TTC549 (cell line): ENCODE data around the gene SATB1.

Source experiments
- FAIRE-seq: peaks from 2 replicates; lab custom pipeline; 2012; peaks lifted over from hg19 to GRCh38; lab: Jason Lieb, UNC

Gene SATB1

GRCh38 chr3:18401300-18401961 is 23.7 kb downstream of the SATB1 start:
- no peak for FAIRE-seq

GRCh38 chr3:18398448-18398847 is 26.7 kb downstream of the SATB1 start:
- FAIRE-seq, result no peak

- no peak for FAIRE-seq
Measured at GRCh38 chr3:18396428-18396827, 28.7 kb downstream of the SATB1 start.

- FAIRE-seq, result no peak
Measured at GRCh38 chr3:18394384-18394995, 30.6 kb downstream of the SATB1 start.

DNA sequence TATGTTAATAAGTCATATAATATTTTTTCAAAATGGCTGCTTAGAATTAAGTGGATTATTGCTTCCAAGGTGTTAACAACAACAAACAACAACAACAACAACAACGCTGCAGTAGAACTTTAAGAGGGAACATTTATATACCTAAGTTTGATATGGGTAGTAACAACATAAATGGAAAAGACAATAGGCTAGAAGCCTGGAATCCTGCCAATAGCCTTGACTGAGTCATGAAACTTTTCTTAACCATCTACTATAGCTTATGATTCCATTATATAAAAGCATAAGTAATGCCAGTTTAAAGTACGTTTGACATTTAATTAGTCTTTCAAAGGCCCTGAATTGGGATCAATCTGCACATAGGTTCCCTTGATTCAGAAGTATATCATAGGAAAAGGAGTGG is 31.2 kb downstream of the SATB1 start:
- no peak for FAIRE-seq

GRCh38 chr3:18390024-18390660 is 35.0 kb downstream of the SATB1 start:
- no peak for FAIRE-seq

- no peak for FAIRE-seq
Measured at GRCh38 chr3:18389108-18389733, 35.9 kb downstream of the SATB1 start.

- FAIRE-seq, result no peak
Measured at GRCh38 chr3:18386274-18386890, 38.8 kb downstream of the SATB1 start.

DNA sequence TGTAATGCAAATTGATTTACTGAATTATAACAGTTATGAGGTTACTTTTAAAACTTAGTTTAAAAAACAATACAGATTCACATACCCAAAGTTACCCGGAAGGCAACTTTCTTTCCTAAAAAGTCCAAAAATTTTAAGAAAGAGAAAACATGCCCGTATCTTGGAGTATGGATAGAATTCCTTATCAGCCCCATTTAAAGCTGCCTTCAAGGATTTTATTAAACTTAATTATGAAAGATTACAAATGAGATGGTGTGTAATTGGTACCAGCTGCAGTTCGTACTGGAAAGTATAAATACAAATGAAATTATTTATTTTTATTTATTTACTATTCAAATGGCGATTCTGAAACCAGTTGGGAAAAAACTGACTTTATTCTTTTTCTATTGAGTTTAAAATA is 39.4 kb downstream of the SATB1 start:
- no peak for FAIRE-seq

GRCh38 chr3:18382760-18383369 is 42.3 kb downstream of the SATB1 start:
- no peak for FAIRE-seq

- no peak for FAIRE-seq
Measured at GRCh38 chr3:18379647-18380046, 45.5 kb downstream of the SATB1 start.

- FAIRE-seq, result no peak
Measured at GRCh38 chr3:18378218-18378617, 46.9 kb downstream of the SATB1 start.

DNA sequence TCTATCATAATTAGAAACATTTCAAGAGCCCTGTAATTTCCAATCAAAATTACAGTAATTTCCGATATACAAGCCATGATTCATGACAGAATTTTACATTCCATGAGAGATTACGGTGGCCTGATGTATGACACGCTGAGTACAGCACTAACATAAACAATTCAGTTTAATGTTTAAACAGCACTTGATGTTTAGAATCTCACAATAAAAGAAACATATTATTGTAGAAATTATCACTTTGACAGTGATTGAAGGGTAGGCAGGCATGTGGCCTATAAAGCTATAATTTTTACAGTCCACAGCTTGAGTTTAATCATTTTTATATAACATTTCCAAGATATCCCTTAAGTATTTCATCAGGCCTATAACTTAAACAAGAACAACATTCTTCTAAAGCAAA is 48.5 kb downstream of the SATB1 start:
- FAIRE-seq, result no peak

DNA sequence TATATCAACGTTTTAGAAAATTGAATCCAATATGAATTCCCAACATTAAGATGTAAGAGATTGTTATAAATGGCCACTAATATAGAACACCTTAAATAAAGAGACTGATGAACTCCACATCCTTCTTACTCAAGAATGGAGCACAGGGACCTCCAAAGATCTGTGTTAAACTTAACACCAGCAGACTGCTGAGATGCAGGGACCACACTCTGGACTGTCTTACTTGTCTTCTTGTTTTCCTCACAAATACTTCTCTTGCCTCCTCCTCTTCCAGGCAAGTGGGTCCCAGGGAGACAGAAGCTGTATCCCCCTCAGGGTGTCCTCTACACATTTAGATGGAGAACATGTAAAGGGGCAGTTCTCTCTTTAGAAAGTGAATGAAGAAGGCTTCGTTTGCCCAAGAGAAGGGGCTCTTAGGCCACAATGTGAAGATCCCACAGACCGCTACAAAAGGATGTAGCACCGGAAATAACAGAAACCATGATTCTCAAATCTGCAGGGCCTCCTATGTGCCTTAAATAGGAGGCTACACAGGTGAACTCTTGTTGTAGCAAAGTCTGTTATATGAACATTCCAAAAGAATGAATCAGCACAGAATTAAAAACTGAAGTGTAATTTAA is 52.2 kb downstream of the SATB1 start:
- no peak for FAIRE-seq

DNA sequence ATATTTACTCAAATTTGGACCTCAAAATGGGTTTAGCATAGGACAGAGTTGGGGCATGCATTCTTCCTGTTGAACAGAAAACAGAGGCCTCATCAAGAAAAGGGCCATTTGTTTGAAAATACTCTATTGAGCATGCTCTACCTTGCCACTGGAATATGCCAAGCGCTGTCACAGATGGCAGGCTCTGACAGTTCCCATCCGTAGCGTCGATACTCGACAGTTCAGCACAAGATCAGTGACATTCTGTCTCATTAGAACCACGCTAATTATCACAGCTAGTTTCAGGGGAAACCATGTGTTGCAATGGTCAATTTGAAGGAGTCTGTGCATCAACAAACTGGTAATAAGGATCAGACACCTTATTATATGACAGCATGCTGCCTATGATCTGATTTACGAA is 54.5 kb downstream of the SATB1 start:
- no peak for FAIRE-seq

- no peak for FAIRE-seq
Measured at GRCh38 chr3:18369551-18370185, 55.5 kb downstream of the SATB1 start.

- no peak for FAIRE-seq
Measured at GRCh38 chr3:18366258-18366657, 58.9 kb downstream of the SATB1 start.

GRCh38 chr3:18363338-18363737 is 61.8 kb downstream of the SATB1 start:
- FAIRE-seq, result no peak

DNA sequence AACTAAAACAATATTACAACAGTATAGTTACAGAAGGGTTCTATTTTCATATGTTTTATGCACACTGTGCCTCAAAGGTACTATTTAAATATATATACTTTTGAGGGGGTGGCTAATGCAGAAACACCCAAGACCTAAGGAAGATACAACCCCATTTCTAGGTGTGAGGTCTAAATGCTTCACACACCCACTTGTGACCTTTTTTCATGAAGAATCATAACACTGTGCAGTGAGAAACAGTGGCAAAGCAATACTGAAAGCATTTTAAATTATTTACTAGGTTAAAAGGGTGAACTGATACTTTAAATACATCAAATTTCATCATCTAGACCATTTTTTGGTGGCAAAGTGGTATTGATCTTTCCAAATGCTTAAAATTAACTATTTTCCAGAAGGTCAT is 67.4 kb downstream of the SATB1 start:
- no peak for FAIRE-seq

GRCh38 chr3:18355832-18356231 is 69.3 kb downstream of the SATB1 start:
- FAIRE-seq, result no peak

DNA sequence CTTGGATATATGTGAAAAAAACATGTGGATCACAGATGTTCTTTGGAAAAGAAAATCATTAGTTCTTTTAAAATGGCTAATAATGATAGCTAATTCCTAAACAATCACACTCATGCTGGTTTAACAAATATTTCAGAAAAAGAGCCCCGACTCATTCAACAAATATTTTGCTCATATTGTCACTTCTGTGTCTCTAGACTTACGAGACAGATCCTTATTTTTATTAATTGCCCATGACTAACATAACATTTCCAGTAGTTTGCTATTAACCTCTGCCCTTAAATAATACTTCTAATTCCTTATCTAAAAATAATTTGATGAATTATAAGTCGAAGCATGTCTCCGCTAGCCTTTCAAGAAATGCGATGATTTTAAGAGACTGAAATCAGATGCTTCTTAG is 70.4 kb downstream of the SATB1 start:
- FAIRE-seq, result no peak
